Coronary artery (tissue), 2 donors: Measurements from ENCODE around the gene BEST2.

Source experiments
- DNase-seq: peaks from one replicate; pipeline ENCODE4 v3.0.0-alpha.2; 2017; ENCODE audit warnings: low spot score
- H3K27ac ChIP-seq, 2 donors: fragments of 200-600 bp; sonication (generic); one replicate each; pipeline ENCODE4 v1.5.1; 2016 to 2019
- H3K4me3 ChIP-seq: fragments of 200-600 bp; sonication (generic); 2 replicates; pipeline ENCODE4 v1.5.1; 2016; ENCODE audit warnings: mild to moderate bottlenecking, moderate library complexity
- TF ChIP-seq, protein P1 (sequence below): fragments of 200-600 bp; sonication (generic); IDR thresholded peaks from one replicate; pipeline ENCODE4 v1.5.1; 2019; ENCODE audit warnings: antibody characterized with exemption

BEST2 gene

DNA sequence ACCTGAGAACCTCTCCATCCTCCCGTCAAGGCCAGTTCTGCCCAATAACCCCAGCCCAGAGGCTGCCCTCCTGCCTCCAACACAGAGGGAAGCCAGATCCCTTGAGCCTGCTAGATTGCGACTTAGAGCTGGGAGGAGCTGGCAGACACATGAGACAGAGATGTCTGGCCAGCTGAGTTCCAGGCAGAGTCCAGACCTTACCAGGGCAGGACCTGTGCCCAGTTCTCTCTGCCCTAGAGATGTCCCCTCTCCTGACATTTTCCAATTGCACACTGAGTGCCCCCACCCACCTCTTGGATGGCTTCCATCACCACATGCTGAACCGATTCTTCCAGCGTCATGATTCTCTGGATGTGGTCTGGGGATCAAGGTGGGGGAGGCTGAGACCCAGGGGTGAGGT is 20.7 kb downstream of the BEST2 start:
- Histone ChIP-seq H3K4me3 (no peak overlapping the region), H3K27ac (no peak overlapping the region)
- no peak for DNase-seq
- TF ChIP-seq, protein P1, sequence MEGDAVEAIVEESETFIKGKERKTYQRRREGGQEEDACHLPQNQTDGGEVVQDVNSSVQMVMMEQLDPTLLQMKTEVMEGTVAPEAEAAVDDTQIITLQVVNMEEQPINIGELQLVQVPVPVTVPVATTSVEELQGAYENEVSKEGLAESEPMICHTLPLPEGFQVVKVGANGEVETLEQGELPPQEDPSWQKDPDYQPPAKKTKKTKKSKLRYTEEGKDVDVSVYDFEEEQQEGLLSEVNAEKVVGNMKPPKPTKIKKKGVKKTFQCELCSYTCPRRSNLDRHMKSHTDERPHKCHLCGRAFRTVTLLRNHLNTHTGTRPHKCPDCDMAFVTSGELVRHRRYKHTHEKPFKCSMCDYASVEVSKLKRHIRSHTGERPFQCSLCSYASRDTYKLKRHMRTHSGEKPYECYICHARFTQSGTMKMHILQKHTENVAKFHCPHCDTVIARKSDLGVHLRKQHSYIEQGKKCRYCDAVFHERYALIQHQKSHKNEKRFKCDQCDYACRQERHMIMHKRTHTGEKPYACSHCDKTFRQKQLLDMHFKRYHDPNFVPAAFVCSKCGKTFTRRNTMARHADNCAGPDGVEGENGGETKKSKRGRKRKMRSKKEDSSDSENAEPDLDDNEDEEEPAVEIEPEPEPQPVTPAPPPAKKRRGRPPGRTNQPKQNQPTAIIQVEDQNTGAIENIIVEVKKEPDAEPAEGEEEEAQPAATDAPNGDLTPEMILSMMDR = no peak

DNA sequence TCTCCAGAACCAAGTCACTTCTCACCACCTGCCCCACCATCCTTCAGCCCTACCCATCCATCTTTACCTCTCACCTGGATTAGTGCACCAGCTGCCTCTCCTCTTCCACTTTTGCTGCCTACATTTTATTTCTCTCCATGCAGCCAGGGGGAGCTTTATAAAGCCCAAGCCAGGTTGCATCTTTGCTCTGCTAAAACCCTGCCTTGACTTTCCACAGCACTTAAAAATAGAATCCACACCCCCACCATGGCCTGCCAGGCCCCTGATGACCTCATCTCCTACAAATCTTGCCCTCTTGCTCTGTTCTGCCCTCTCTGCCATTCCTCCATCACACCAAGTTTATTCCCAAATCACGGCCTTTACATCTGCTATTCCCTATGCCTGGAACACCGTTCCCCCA is 22.0 kb downstream of the BEST2 start:
- Histone ChIP-seq H3K27ac (peak overlapping the region in 1 of 2 donors; percentile 28), H3K4me3 (no peak overlapping the region)
- no peak for DNase-seq
- TF ChIP-seq, protein P1 = no peak

- peak; percentile 83 for DNase-seq
- TF ChIP-seq, protein P1 = no peak
- H3K27ac ChIP-seq = peak within 1 kb of the TSS; percentile 70 to 83
- peak within 1 kb of the TSS; percentile 82 for H3K4me3 ChIP-seq
These were observed 23.3 kb downstream of the BEST2 start, which contains the start of gene HOOK2 for GRCh38 chr19:12774588-12775555. Gene HOOK2 (minus strand): TSS chr19:12775552. CDS start chr19:12775449, 103 bp downstream.

DNA sequence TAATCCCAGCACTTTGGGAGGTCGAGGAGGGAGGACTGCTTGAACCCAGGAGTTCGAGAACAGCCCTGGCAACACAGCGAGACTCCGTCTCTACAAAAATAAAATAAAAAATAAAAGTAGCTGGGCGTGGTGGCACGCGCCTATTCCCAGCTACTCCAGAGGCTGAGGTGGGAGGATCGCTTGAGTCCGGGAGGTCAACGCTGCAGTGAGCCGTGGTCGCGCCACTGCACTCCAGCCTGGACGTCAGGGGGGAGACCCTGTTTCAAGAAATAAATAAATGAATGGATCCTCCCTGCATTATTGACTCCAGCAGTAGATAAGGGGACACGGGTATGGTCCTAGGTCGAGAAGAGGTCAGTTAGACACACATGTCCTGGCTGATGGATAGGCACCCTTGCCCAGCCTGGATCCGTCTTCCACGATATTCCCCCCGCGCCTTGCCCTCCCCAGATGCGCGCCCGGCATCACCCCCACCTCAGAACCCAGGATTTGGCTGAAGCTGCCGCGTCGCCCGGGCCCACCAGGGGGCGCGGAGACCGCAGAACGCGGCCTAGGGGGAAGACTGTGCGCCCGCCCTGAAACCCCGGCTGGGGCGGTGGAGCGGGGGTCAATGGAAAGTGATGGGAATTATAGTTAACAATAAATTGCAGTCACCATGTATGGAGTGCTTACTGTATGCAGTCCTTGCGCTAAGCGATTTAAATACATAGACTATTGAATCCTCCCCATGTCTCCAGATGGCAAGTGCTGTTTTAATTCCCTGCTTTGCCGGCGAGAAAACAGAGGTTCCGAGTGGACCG is 25.8 kb downstream of the BEST2 start:
- peak; percentile 92 for DNase-seq
- peak overlapping the region; percentile 88 to 100 for H3K27ac ChIP-seq
- peak overlapping the region; percentile 91 for H3K4me3 ChIP-seq
- TF ChIP-seq, protein P1 = peak; percentile 94

DNA sequence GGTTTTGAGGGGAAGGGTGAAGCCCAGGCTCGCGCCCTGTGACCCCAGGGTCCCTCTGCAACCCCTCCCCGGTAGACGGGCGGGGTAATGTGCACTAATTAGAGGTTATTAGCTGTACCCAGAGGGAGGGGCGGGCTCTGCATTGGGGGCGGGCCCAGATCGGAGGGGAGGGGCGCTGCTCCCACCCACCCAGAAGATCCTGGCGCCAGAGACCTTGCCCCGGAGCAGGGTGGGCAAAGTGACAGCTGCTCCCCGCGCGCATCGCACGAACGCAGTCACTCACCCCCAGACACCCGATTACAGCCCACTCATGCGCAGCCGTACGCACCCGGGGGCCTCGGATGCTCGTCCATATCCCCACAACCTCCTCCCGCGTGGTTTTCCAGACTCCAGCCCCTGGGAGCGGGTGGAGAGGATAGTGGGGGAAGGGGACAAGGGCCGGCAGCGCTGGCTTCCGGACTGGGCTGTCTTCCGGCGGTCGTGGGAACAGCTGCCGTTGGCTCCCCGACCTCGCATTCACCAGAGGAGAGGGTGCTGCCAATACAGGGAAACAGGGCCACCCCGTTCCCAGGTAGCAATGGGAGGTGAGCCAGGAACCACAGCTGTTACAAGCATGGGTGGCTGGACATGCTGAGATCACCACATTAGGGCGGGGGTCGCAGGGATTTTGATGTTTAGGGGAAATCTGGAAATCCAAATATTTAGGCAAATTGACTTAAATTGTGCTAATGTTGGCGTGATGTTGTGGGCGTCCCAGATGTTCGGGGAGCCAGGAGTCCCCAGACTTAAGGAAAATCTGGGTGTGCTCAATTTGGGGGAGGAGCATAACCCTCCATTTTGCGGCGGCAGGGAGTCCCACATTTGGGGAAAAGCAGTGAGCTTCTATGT is 26.7 kb downstream of the BEST2 start:
- DNase-seq = peak; percentile 87
- H3K27ac ChIP-seq = peak overlapping the region; percentile 88 to 100
- TF ChIP-seq, protein P1 = no peak
- peak overlapping the region; percentile 91 for H3K4me3 ChIP-seq

- Histone ChIP-seq H3K27ac (peak overlapping the region; percentile 88 to 100), H3K4me3 (peak overlapping the region; percentile 91)
- TF ChIP-seq, protein P1 = no peak
- no peak for DNase-seq
These were observed 27.2 kb downstream of the BEST2 start for GRCh38 chr19:12778905-12779161.
